Adipocyte (in vitro differentiated cells): ENCODE measurements around the gene MGAT4A.
"Not testable (repeated sequence)": the region's sequence is repeated elsewhere in the genome, so short reads cannot be mapped to it uniquely, and the experiment has no call there.

ENCODE experiments used
- DNase-seq: peaks from one replicate; pipeline ENCODE4 v3.0.0-alpha.2; 2015; ENCODE audit warnings: low read depth
- H3K27me3 ChIP-seq: replicated peaks from 2 replicates; pipeline ENCODE4 v1.7.0; 2013; ENCODE audit warnings: mild to moderate bottlenecking, low read length, moderate library complexity; ENCODE audit not compliant: control insufficient read depth, insufficient read depth
- H3K36me3 ChIP-seq: 2 replicates; pipeline ENCODE4 v1.7.0; 2013; ENCODE audit warnings: low read length, mild to moderate bottlenecking, moderate library complexity; ENCODE audit not compliant: control insufficient read depth, insufficient read depth, severe bottlenecking
- H3K4me1 ChIP-seq: 2 replicates; pipeline ENCODE4 v1.7.0; 2013; ENCODE audit warnings: mild to moderate bottlenecking, low read length, moderate library complexity; ENCODE audit not compliant: control insufficient read depth, insufficient read depth
- H3K4me3 ChIP-seq: 2 replicates; pipeline ENCODE4 v1.7.0; 2013; ENCODE audit warnings: mild to moderate bottlenecking, low read length, moderate library complexity
- H3K9ac ChIP-seq: 2 replicates; pipeline ENCODE4 v1.7.0; 2013; ENCODE audit warnings: mild to moderate bottlenecking, low read length, moderate library complexity
- H3K9me3 ChIP-seq: 2 replicates; pipeline ENCODE4 v1.7.0; 2013; ENCODE audit warnings: mild to moderate bottlenecking, low read length, moderate library complexity; ENCODE audit not compliant: control insufficient read depth

MGAT4A gene

DNA sequence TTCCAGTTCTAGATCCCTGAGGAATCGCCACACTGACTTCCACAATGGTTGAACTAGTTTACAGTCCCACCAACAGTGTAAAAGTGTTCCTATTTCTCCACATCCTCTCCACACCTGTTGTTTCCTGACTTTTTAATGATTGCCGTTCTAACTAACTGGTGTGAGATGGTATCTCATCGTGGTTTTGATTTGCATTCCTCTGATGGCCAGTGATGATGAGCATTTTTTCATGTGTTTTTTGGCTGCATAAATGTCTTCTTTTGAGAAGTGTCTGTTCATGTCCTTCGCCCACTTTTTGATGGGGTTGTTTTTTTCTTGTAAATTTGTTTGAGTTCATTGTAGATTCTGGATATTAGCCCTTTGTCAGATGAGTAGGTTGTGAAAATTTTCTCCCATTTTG, 136.3 kb downstream of the MGAT4A start:
- H3K9ac ChIP-seq, DNase-seq, H3K4me1 ChIP-seq, H3K4me3 ChIP-seq, H3K27me3 ChIP-seq, H3K9me3 ChIP-seq: not testable (repeated sequence)
- peaks cover 31% of the 10 kb centered on the region for H3K36me3 ChIP-seq

DNA sequence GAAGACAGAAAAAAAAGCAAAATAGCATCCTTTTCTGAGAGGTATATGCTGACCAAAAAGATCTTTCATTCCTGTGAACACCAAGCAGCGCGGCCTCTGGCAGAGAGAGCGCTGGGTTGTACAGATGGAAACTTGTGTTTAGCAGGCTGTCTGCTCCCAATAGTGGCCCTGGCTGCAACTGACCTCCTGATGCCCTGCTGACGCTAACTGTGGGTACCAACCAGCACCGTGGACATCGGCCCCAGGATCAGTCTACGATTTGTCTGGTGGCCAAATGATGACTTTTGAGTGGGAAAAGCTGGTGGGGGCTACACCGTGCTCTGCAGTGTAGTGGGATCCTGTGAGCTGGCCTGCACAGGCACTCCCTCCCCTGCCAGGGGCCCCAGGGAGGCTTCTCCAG, 138.4 kb downstream of the MGAT4A start:
- no peak overlapping the region for H3K9ac ChIP-seq
- no peaks in the 10 kb centered on the region for H3K9me3 ChIP-seq
- H3K27me3 ChIP-seq, result no peaks in the 10 kb centered on the region
- DNase-seq, result no peak
- peaks cover 8% of the 10 kb centered on the region for H3K4me1 ChIP-seq
- peaks cover 17% of the 10 kb centered on the region for H3K36me3 ChIP-seq
- H3K4me3 ChIP-seq, result no peak overlapping the region

DNA sequence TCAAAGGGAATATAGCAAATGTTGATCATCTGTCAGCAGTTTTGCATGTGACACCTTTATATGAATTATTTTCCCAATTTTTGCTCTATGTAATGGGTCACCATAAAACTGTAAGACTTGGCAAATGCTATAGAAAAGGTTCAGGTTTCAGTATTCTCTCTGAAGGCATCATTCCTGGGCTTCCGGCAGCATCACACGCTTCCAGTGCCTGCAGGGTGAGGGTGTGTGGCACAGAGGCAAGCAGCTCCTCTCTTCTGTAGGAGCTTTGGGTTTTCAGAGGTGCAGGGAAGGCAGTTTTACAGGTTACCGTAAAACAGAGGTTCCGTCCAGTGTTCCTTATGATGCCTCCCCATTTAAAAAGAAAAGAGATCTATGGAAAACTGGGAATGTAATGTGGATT, 141.4 kb downstream of the MGAT4A start:
- H3K9ac ChIP-seq, result no peak overlapping the region
- H3K4me3 ChIP-seq, result no peak overlapping the region
- no peak for DNase-seq
- H3K9me3 ChIP-seq, result no peaks in the 10 kb centered on the region
- H3K4me1 ChIP-seq, result peaks cover 8% of the 10 kb centered on the region
- H3K27me3 ChIP-seq, result no peaks in the 10 kb centered on the region
- H3K36me3 ChIP-seq, result peaks cover 29% of the 10 kb centered on the region

DNA sequence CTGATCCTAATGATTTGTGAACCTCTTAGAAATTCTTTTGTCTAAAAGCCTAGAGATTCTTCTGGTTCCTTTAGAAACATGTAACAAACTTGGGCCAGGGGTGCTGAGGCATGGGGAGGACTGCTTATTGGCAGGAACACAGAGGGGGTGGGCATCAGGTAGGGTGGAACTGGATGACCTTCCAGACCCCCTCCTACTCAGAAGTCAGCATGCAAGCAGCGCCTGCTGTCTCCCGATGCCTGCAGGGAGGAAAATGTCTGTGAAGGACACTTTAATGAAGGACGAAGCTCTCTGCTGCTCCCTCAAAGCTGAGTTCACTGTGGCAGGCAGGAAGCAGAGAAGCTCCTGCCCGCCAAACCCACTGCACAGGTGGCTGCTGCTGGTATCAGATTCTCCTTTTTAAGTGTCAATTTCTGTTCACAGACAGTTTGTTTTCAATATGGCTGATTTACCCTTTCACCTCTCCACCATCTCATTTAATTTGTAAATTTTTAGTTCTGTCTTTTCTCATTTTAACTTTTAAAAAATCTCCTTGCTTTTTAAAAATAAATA, 142.0 kb downstream of the MGAT4A start:
- H3K9ac ChIP-seq, result no peak overlapping the region
- H3K9me3 ChIP-seq, result no peaks in the 10 kb centered on the region
- H3K4me3 ChIP-seq, result no peak overlapping the region
- peaks cover 29% of the 10 kb centered on the region for H3K36me3 ChIP-seq
- no peak for DNase-seq
- peaks cover 8% of the 10 kb centered on the region for H3K4me1 ChIP-seq
- no peaks in the 10 kb centered on the region for H3K27me3 ChIP-seq

DNA sequence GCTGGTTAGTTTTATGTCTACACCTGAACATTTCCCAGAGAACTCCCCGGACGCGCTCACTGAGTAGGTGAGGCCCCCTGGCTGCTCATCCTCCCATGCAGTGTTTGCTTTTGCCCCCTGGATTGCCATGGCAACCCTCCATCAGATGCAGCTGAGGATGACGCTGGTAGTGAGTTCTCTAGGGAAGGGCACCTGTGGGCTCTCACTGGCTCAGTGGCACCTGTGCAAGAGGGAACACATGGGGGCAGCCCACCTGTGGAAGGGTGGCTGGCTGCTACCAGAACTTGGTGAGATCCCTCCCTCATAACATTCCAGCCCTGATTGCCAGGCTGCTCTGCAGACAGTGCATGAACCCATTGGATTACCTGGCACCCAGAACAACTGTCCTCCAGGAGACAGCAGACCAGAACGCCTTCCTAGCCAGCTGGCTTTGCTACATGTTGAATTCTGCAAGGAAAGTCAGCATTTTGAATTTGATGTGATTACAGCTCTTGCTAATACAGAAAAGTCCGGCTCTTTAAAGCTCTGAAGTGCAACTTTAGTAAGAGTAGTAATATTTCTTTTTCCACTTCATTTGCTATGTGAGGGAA, 144.3 kb downstream of the MGAT4A start:
- Histone ChIP-seq H3K9me3 (no peaks in the 10 kb centered on the region), H3K27me3 (no peaks in the 10 kb centered on the region), H3K36me3 (peaks cover 40% of the 10 kb centered on the region), H3K9ac (no peak overlapping the region), H3K4me3 (no peak overlapping the region), H3K4me1 (peaks cover 8% of the 10 kb centered on the region)
- no peak for DNase-seq

DNA sequence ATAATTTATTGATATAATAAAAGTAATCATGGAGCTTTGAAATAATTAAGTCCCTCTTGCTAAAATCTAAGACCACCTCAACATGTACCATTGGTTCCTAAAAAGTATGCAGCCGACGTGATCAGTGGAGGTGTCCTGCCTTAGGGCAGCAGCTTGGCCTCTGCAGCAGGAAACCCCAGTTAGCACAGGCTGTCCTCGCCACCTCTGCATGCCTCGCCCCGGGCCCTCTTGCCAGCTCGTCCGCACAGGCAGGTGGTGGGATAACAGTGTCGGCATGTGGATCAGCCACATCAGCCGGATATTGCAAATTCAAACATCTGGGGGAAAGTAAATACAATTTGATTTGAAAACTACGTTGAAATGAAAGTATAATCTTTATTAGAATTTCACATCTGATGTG, 145.5 kb downstream of the MGAT4A start:
- peaks cover 35% of the 10 kb centered on the region for H3K36me3 ChIP-seq
- no peak overlapping the region for H3K4me3 ChIP-seq
- DNase-seq, result no peak
- no peaks in the 10 kb centered on the region for H3K27me3 ChIP-seq
- peaks cover 8% of the 10 kb centered on the region for H3K4me1 ChIP-seq
- no peaks in the 10 kb centered on the region for H3K9me3 ChIP-seq
- no peak overlapping the region for H3K9ac ChIP-seq

DNA sequence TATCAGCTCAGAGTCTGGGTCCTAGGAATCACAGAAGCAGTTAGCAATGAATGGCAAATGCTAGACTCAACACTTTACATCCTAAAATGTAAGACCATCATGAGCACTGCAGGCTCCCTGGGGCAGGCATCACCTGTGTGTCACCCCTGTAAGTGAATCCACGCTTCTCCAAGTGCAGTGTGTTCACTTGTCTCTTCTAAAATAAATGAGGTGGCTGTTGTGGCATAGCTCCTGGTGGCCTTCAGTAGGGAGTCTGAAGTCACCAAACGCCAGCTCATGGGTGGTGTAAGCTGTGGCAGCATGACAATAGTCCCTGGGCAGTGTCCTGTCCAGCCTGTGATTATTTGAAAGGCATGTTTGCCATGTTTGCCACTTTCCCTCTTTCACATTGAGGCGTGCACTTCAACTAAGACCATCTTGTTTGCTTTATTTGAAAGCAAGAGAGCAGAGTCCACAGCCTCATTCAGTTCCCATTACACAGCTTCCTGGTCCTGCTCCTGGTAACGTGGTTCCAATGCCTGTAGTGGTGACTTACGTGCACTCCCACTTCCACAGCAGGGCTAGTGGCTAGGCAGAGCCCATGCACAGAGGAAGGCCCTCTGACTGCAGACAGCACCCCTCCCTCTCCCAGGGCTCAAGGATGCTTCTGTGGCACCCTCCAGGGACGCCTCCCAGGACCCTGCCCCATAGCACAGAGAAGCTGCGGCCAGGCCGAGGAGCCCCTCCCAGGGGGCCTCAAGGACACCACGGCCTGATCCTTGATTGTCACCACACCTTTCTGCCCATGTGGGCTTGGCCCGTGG, 146.9 kb downstream of the MGAT4A start:
- H3K36me3 ChIP-seq, result peaks cover 33% of the 10 kb centered on the region
- DNase-seq, result no peak

DNA sequence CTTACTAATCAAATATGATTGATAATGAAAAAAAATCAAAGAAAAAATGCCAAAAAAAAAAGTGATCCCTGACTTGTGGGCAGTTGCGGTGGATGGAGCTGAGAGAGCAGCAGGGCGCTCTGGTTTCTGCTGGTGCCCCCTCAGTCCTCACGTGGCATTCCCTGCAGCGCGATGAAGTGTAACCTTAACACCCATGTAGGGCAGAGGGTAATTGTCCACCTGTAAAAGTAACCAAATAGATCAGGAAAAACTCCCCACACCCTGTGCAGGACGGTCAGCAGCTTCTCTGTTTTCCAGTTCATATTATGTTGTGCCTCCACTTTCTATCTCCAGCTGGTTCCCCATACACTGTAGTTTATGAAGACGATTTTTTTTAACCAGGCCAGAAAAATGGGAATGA, 147.7 kb downstream of the MGAT4A start:
- Histone ChIP-seq H3K9ac (no peak overlapping the region), H3K9me3 (no peaks in the 10 kb centered on the region), H3K36me3 (peaks cover 35% of the 10 kb centered on the region), H3K4me1 (peaks cover 5% of the 10 kb centered on the region), H3K4me3 (no peak overlapping the region), H3K27me3 (no peaks in the 10 kb centered on the region)
- no peak for DNase-seq

More for the DNA sequence above, 146.9 kb downstream of the MGAT4A start:
- Histone ChIP-seq H3K4me1 (peaks cover 8% of the 10 kb centered on the region), H3K9ac (no peak overlapping the region), H3K9me3 (no peaks in the 10 kb centered on the region), H3K27me3 (no peaks in the 10 kb centered on the region), H3K4me3 (no peak overlapping the region)

DNA sequence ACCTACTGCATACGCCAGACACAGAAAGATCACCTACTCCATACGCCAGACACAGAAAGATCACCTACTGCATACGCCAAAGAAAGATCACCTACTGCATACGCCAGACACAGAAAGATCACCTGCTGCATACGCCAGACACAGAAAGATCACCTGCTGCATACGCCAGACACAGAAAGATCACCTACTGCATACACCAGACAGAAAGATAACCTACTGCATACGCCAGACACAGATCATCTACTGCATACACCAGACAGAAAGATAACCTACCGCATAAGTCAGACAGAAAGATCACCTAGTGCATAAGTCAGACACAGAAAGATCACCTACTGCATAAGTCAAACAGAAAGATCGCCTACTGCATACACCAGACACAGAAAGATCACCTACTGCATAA, 148.4 kb downstream of the MGAT4A start:
- Histone ChIP-seq H3K9me3 (no peaks in the 10 kb centered on the region), H3K4me3 (no peak overlapping the region), H3K9ac (no peak overlapping the region), H3K36me3 (peaks cover 39% of the 10 kb centered on the region), H3K27me3 (no peaks in the 10 kb centered on the region), H3K4me1 (no peaks in the 10 kb centered on the region)
- no peak for DNase-seq

DNA sequence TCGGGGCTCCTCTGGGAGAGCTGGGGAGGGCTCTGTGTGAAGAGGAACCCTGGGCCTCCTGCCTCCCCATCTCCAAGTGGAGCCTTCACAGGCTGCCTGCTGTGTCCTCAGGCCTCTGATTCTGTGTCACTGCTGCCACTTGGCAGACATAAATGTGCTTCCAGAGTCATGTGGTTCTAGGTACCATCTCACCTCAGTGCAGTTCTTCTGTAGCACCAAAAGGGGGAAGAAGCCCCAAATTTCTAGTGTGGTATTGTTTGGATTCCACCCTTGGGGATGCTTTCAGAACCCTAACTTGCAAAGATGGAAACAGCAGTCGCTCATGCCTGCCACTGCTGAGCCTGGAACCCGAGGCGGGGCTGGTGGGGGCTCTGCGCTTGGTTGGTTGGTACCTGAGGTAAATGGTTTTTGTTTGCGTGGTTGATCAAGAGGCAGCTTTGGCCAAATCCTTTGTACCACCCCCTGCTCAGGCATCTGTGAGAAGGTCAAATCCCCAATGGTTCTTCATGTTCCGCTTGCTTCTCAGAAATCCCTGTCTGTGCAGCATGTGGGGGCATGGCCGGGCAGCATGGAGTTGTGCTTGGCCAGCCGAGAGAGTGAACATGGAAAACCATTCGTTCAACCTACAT, 150.2 kb downstream of the MGAT4A start:
- no peak for DNase-seq
- peaks cover 35% of the 10 kb centered on the region for H3K36me3 ChIP-seq

DNA sequence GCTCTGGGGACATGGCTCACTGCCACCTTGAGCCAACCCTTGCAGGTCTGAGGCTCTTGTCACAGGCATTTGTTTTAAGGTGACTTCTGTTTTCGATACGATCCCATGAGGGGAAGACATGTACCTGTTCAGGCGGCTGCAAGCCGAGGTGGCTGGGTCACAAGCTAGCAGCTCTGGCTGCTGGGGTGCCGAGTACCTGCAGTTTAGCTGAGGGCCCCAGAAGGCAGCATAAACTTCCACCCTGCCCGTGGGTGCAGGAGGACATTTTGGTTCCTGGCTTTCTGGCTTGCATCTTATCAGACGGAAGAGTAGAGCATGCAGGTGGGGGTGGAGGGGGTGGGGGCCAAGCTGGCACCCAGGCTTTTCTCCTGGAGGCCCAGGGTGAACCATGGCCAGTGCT, 151.0 kb downstream of the MGAT4A start:
- Histone ChIP-seq H3K9me3 (no peaks in the 10 kb centered on the region), H3K27me3 (no peaks in the 10 kb centered on the region), H3K4me1 (no peaks in the 10 kb centered on the region), H3K4me3 (no peak overlapping the region), H3K36me3 (peaks cover 30% of the 10 kb centered on the region), H3K9ac (no peak overlapping the region)
- DNase-seq, result no peak

More for the DNA sequence above, 150.2 kb downstream of the MGAT4A start:
- no peak overlapping the region for H3K9ac ChIP-seq
- H3K4me3 ChIP-seq, result no peak overlapping the region
- no peaks in the 10 kb centered on the region for H3K9me3 ChIP-seq
- no peaks in the 10 kb centered on the region for H3K4me1 ChIP-seq
- no peaks in the 10 kb centered on the region for H3K27me3 ChIP-seq
